ENCODE data around the gene LONRF3.

DNA sequence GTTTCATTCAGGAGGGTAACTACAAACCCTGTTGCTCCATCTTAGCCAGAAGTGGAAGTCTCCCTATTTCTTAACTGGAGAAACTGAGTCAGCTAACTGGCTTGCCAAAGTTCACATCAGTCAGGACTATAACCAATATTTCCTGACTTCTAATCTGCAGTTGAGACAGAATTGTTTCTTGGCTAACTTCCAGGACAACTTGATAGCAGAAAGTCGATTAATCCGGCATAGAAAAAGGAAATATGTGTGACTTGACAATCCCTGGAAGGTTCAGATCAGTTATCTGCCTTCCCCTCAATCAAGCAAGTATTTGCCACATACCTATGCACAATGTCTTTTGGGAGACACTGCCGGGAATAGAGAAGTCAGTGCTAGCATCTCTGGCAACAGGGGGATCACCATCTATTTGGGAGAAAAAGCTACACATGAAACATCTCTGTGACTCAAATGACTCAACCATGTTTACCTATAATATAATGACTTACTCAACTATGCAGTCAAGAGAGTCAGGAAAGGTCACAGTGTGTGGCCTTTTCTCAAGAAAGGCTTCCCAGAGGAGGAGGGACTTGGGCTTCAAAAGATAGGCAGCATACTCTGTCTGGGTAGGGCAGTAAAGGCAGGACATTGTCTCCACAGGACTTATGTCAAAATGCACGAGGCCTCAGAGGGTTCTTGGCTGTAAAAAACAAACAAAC is 12.4 kb upstream of the LONRF3 start:
- TF ChIP-seq, protein P1, sequence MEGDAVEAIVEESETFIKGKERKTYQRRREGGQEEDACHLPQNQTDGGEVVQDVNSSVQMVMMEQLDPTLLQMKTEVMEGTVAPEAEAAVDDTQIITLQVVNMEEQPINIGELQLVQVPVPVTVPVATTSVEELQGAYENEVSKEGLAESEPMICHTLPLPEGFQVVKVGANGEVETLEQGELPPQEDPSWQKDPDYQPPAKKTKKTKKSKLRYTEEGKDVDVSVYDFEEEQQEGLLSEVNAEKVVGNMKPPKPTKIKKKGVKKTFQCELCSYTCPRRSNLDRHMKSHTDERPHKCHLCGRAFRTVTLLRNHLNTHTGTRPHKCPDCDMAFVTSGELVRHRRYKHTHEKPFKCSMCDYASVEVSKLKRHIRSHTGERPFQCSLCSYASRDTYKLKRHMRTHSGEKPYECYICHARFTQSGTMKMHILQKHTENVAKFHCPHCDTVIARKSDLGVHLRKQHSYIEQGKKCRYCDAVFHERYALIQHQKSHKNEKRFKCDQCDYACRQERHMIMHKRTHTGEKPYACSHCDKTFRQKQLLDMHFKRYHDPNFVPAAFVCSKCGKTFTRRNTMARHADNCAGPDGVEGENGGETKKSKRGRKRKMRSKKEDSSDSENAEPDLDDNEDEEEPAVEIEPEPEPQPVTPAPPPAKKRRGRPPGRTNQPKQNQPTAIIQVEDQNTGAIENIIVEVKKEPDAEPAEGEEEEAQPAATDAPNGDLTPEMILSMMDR (IDR thresholded peaks at IDR 0.05) = no peak
- TF ChIP-seq POLR2A (IDR thresholded peaks at IDR 0.05) = no peak

All from right lobe of liver (tissue), 4 donors.